AG04450 (cell line): ENCODE measurements around the gene KCNH1. TPM values are rescaled to one million over a fixed set of nuclear protein-coding genes. Genes with fewer than 3 reads are reported as not detected.

Experiments
- CTCF ChIA-PET: fragments of 300-600, 350-600 bp; formaldehyde crosslinking; extraction: SDS; loops from one replicate; lab custom pipeline; 2022; ENCODE audit warnings: antibody characterized with exemption, inconsistent platforms; lab: Charles Lee
- POLR2A ChIA-PET: fragments of 350-600 bp; formaldehyde crosslinking; extraction: SDS; loops from one replicate; lab custom pipeline; 2021; ENCODE audit warnings: antibody characterized with exemption, inconsistent platforms; lab: Yijun Ruan, JAX
- DNase-seq: peaks from one replicate; pipeline ENCODE4 v3.0.0-alpha.2; 2011; ENCODE audit warnings: low read depth, low spot score
- H3K27ac ChIP-seq: one replicate; pipeline ENCODE4 v1.5.1; 2012; ENCODE audit warnings: low read depth, low read length, control low read depth
- H3K27me3 ChIP-seq: one replicate; pipeline ENCODE4 v1.6.0; 2012; ENCODE audit warnings: low read length; ENCODE audit not compliant: control insufficient read depth, insufficient read depth
- H3K4me3 ChIP-seq: 2 replicates; pipeline ENCODE4 v1.5.1; 2011; ENCODE audit warnings: mild to moderate bottlenecking, low read depth, low read length, control low read depth
- H3K9me3 ChIP-seq: 2 replicates; pipeline ENCODE4 v1.5.1; 2012; ENCODE audit warnings: low read length; ENCODE audit not compliant: control insufficient read depth, insufficient read depth
- polyA plus RNA-seq: library from polyadenylated mRNA; depleted of rRNA; stranded (reverse); fragments of >200 nt; gene quantifications from 2 replicates; pipeline ENCODE4 v1.2.3, GENCODE V29; 2011
- TF ChIP-seq, protein P1 (sequence below): IDR thresholded peaks from 2 replicates; pipeline ENCODE4 v1.5.1; 2011; ENCODE audit warnings: low read depth, low read length, control low read depth, inconsistent platforms

KCNH1 gene
- polyA plus RNA-seq, 1 experiment: 0.31 TPM

DNA sequence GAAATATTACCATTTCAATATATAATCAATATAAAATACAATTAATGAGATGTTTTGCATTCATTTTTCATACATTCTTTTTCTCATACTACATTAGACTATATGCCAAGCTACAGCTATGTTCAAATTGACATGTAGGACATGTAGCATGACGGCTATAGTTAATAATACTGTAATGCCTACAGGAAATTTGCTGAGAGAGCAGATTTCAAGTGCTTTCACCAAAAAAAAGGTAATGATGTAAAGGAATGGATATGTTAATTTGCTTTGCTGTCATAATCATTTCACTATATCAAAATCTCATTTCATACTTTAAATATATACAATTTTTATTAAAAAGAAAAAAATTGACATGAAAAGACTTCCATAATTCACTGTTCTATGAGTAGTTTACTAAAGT, 215.1 kb downstream of the KCNH1 start:
- ChIA-PET CTCF (no interaction called here), POLR2A (no interaction called here)
- TF ChIP-seq, protein P1, sequence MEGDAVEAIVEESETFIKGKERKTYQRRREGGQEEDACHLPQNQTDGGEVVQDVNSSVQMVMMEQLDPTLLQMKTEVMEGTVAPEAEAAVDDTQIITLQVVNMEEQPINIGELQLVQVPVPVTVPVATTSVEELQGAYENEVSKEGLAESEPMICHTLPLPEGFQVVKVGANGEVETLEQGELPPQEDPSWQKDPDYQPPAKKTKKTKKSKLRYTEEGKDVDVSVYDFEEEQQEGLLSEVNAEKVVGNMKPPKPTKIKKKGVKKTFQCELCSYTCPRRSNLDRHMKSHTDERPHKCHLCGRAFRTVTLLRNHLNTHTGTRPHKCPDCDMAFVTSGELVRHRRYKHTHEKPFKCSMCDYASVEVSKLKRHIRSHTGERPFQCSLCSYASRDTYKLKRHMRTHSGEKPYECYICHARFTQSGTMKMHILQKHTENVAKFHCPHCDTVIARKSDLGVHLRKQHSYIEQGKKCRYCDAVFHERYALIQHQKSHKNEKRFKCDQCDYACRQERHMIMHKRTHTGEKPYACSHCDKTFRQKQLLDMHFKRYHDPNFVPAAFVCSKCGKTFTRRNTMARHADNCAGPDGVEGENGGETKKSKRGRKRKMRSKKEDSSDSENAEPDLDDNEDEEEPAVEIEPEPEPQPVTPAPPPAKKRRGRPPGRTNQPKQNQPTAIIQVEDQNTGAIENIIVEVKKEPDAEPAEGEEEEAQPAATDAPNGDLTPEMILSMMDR: no peak
- DNase-seq: no peak
- no peak overlapping the region for H3K27ac ChIP-seq
- no peak overlapping the region for H3K4me3 ChIP-seq
- H3K9me3 ChIP-seq: no peaks in the 10 kb centered on the region
- no peaks in the 10 kb centered on the region for H3K27me3 ChIP-seq

DNA sequence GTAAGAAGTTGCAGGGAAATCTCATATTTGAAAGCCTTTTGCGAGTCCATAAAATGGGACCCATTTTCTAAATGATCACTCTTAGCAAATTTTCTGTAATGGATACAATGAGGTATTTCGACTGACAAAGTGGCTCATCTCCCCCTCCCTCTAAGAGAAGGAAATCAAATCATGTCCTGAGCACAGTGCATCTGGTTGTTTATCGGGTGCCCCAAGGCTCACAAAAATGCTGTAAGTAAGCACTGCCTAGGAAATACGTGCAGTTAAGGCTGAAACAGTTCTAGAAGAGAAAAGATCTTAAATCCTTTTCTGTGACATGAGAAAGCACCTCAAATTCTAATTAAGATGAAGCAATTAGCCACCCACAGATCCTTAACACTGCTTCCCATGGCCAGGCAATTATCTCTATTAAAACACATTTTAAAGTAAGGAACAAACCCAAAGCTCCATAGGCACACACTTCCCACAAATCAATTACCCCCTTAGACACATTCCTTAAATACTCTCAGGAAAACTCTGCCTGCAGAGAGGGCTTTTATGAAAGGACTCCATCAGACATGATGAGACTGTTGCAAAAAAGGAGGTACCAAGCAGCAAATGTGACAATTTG, 216.3 kb downstream of the KCNH1 start:
- CTCF ChIA-PET: no interaction called here

DNA sequence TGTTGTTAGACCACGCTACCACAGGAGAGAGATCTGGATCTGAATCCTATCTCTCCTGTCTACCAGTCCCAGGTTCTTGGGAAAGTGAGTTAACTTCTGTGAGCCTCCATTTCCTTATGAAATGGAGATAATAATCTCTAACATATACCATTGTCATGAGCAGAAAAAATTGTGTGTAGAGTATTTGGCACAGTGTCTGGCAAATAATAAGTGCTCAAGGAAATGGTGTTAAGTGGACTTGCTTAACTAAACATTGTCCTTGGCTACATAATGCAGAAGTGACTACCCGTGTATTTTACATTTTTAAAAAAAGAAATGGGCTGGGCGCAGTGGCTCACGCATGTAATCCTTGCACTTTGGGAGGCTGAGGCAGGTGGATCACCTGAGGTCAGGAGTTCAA, 217.4 kb downstream of the KCNH1 start:
- ChIA-PET CTCF (no interaction called here), POLR2A (no interaction called here)
- Histone ChIP-seq H3K9me3 (no peaks in the 10 kb centered on the region), H3K27me3 (no peaks in the 10 kb centered on the region), H3K4me3 (no peak overlapping the region), H3K27ac (no peak overlapping the region)
- DNase-seq: no peak
- TF ChIP-seq, protein P1: no peak

More for the DNA sequence above, 216.3 kb downstream of the KCNH1 start:
- POLR2A ChIA-PET: no interaction called here
- H3K27me3 ChIP-seq: no peaks in the 10 kb centered on the region
- no peak overlapping the region for H3K4me3 ChIP-seq
- TF ChIP-seq, protein P1: no peak
- no peaks in the 10 kb centered on the region for H3K9me3 ChIP-seq
- DNase-seq: no peak
- H3K27ac ChIP-seq: no peak overlapping the region

DNA sequence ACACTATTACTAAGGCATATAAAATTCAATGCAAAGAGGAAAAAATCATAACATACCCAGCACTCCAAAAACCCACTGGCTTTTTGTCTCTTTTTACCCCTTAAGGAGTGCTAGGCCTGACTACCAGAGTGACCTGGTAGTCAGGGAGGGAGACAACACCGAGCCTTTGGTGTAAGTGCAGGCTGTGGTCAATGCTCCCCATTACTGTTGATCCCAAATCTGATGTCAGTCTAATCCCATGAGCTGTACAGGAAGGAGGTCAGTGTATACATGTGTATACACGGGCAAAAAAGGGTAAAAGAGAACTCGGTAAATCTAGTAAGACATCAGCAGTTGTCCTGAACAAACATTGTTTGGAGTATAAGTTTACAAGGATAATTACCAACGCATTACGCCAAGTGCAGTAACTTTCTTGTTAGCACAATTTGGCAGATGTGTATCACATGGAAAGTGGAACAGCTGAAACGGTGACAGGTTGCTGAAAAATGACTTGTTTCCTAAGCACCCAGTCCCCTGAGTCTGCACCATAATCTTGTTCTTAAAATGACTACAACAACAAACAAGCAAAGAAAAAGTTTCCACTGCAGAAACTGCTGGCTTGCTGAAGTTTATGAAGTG, 217.9 kb downstream of the KCNH1 start:
- H3K9me3 ChIP-seq: no peaks in the 10 kb centered on the region
- no peak for DNase-seq
- POLR2A ChIA-PET: no interaction called here
- TF ChIP-seq, protein P1: no peak
- H3K27ac ChIP-seq: no peak overlapping the region
- CTCF ChIA-PET: no interaction called here
- no peak overlapping the region for H3K4me3 ChIP-seq
- H3K27me3 ChIP-seq: no peaks in the 10 kb centered on the region

DNA sequence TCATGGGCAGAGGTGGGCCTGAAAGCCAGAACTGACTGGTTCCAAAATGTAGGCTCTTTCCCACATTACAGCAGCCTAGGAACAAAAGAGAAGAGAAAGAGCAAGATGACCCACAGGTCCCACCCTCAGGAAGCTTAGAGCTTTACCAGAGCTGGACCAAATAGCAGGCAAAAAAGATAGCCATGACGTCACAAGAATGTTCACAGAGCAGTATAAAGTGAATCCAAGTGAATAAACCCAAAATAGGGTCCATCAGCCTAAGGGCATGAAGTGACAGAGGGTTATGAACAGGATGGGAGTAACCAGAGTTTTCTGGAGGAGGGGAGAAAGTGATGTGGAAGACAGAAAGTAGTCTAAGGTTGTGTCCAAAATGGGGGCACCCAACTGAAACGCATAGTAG, 221.2 kb downstream of the KCNH1 start:
- no peak overlapping the region for H3K4me3 ChIP-seq
- H3K27ac ChIP-seq: no peak overlapping the region
- ChIA-PET CTCF (no interaction called here), POLR2A (no interaction called here)
- no peak for DNase-seq
- TF ChIP-seq, protein P1: no peak
- H3K27me3 ChIP-seq: no peaks in the 10 kb centered on the region
- no peaks in the 10 kb centered on the region for H3K9me3 ChIP-seq
